A549 (cell line): ENCODE results near the gene LECT2. TPM values are rescaled to one million over a fixed set of nuclear protein-coding genes. Genes with fewer than 3 reads are reported as not detected.

Source experiments
- ATAC-seq, 2 experiments: fragments of 200-7000 bp in 1 of 2; fragments of >200 bp in 1 of 2; cut with Nextera tagmentation in 1 of 2; cut with Tn5 transposase in 1 of 2; 3 replicates each; pipeline versions ENCODE4 v1.8.0 to v1.9.1; 2018 to 2020; ENCODE audit warnings: mild to moderate bottlenecking in 1 of 2, moderate library complexity in 1 of 2
- CTCF ChIA-PET: fragments of 300-600 bp; sonication (Branson Sonifier 250); formaldehyde crosslinking; extraction: SDS; loops from one replicate; lab custom pipeline; 2021; ENCODE audit warnings: antibody characterized with exemption, inconsistent platforms; lab: Yijun Ruan, JAX
- POLR2A ChIA-PET: fragments of 350-600 bp; formaldehyde crosslinking; extraction: SDS; loops from one replicate; lab custom pipeline; 2021; ENCODE audit warnings: antibody characterized with exemption, inconsistent platforms; lab: Yijun Ruan, JAX
- DNase-seq, 2 experiments: peaks; one replicate each; pipeline versions ENCODE4 v3.0.0 to v3.0.0-alpha.2; 2011 to 2016; ENCODE audit warnings: low read depth in 1 of 2, low spot score in 1 of 2
- FAIRE-seq: peaks from 2 replicates; lab custom pipeline; 2011; peaks lifted over from hg19 to GRCh38; lab: Jason Lieb, UNC
- H3K27ac ChIP-seq, 2 experiments: fragments of >200 bp; sonication (Bioruptor Twin); formaldehyde crosslinking; 3 replicates each; pipeline ENCODE4 v1.5.1; 2016 to 2017
- H3K4me1 ChIP-seq: fragments of >200 bp; sonication (Bioruptor Twin); formaldehyde crosslinking; 3 replicates; pipeline ENCODE4 v1.6.1; 2016
- H3K4me2 ChIP-seq: fragments of >200 bp; sonication (Bioruptor Twin); formaldehyde crosslinking; 3 replicates; pipeline ENCODE4 v1.6.1; 2016
- H3K4me3 ChIP-seq: fragments of >200 bp; sonication (Bioruptor Twin); formaldehyde crosslinking; 3 replicates; pipeline ENCODE4 v1.5.1; 2016
- H3K9me3 ChIP-seq: fragments of >200 bp; sonication (Bioruptor Twin); formaldehyde crosslinking; 3 replicates; pipeline ENCODE4 v1.6.1; 2016
- ATOH8 ChIP-seq: fragments of 250-450 bp; sonication (Bioruptor Pico); IDR thresholded peaks from 2 replicates; pipeline ENCODE4 v1.5.0; 2020; ENCODE audit warnings: low read depth, mild to moderate bottlenecking, moderate library complexity
- CBX8 ChIP-seq: fragments of 200-600 bp; sonication (generic); IDR thresholded peaks from 2 replicates; pipeline ENCODE4 v1.6.1; 2016
- EP300 ChIP-seq, 2 experiments: fragments of >200 bp; sonication (Bioruptor Twin); formaldehyde crosslinking; IDR thresholded peaks; 2 replicates in 1 of 2; 3 replicates in 1 of 2; pipeline ENCODE4 v1.6.1; 2016 to 2017
- HDAC2 ChIP-seq: fragments of 200-600 bp; sonication (generic); IDR thresholded peaks from 2 replicates; pipeline ENCODE4 v1.6.1; 2016
- HOXA7 ChIP-seq: fragments of 250-450 bp; sonication (Bioruptor Pico); IDR thresholded peaks from 2 replicates; pipeline ENCODE4 v1.5.0; 2020; ENCODE audit warnings: mild to moderate bottlenecking, moderate library complexity
- KDM5A ChIP-seq: fragments of 200-600 bp; sonication (generic); IDR thresholded peaks from 2 replicates; pipeline ENCODE4 v1.6.1; 2016; ENCODE audit warnings: antibody characterized with exemption, mild to moderate bottlenecking
- MAFK ChIP-seq: fragments of 450-650 bp; IDR thresholded peaks from 2 replicates; pipeline ENCODE4 v1.6.1; 2014; ENCODE audit not compliant: partially characterized antibody
- NFE2L2 ChIP-seq: fragments of 150-350 bp; conservative IDR thresholded peaks from 2 replicates; pipeline ENCODE4 v1.6.1; 2014; ENCODE audit warnings: low read length
- NPAS2 ChIP-seq: fragments of 250-450 bp; sonication (Bioruptor Pico); IDR thresholded peaks from 2 replicates; pipeline ENCODE4 v1.8.0; 2022; ENCODE audit warnings: mild to moderate bottlenecking, moderate library complexity, borderline replicate concordance
- PBX3 ChIP-seq: IDR thresholded peaks from 2 replicates; pipeline ENCODE4 v1.6.1; 2012
- PHF8 ChIP-seq: fragments of 200-600 bp; sonication (generic); IDR thresholded peaks from 2 replicates; pipeline ENCODE4 v1.6.1; 2016; ENCODE audit warnings: low read depth, mild to moderate bottlenecking, antibody characterized with exemption, moderate library complexity, borderline replicate concordance
- POLR2AphosphoS2 ChIP-seq: conservative IDR thresholded peaks from 2 replicates; pipeline ENCODE4 v1.6.1; 2012; ENCODE audit warnings: low read length, improper control_type of control experiment, inconsistent platforms
- RARB ChIP-seq: fragments of 250-450 bp; sonication (Bioruptor Pico); IDR thresholded peaks from 2 replicates; pipeline ENCODE4 v1.8.0; 2021; ENCODE audit warnings: mild to moderate bottlenecking, moderate library complexity
- SMC3 ChIP-seq: fragments of >200 bp; sonication (Bioruptor Twin); formaldehyde crosslinking; IDR thresholded peaks from 3 replicates; pipeline ENCODE4 v1.6.1; 2018; ENCODE audit warnings: inconsistent platforms
- SREBF2 ChIP-seq: fragments of 450-650 bp; IDR thresholded peaks from 2 replicates; pipeline ENCODE4 v1.6.1; 2014; ENCODE audit warnings: mild to moderate bottlenecking, moderate library complexity
- USF2 ChIP-seq: fragments of 450-650 bp; IDR thresholded peaks from 2 replicates; pipeline ENCODE4 v1.6.1; 2014; ENCODE audit warnings: antibody characterized with exemption
- ZSCAN20 ChIP-seq: fragments of 250-450 bp; sonication (Bioruptor Pico); IDR thresholded peaks from 2 replicates; pipeline ENCODE4 v1.8.0; 2022; ENCODE audit warnings: mild to moderate bottlenecking, moderate library complexity
- WGBS: methylation state at CpG from one replicate; pipeline ENCODE4 v1.1.6; 2017; ENCODE audit errors: missing lambda C conversion rate; 5-methylcytosine and 5-hydroxymethylcytosine counted together
- polyA plus RNA-seq, 4 experiments: library from polyadenylated mRNA; depleted of rRNA in 3 of 4; stranded (reverse); fragments of >200 nt; fragmentation: RNase III in 1 of 4; extraction: RNeasy Plus Mini Kit Qiagen cat#74134 plus additional on column Dnase treatment in 1 of 4; gene quantifications; 2 replicates in 3 of 4; 3 replicates in 1 of 4; pipeline ENCODE4 v1.2.3, GENCODE V29; 2011 to 2017
- TF ChIP-seq, protein P1 (sequence below): IDR thresholded peaks from 2 replicates; pipeline ENCODE4 v1.6.1; 2012
- TF ChIP-seq, protein P2 (sequence below): fragments of 200-600 bp; sonication (generic); IDR thresholded peaks from 2 replicates; pipeline ENCODE4 v1.6.1; 2016; ENCODE audit warnings: antibody characterized with exemption, mild to moderate bottlenecking, moderate library complexity
- TF ChIP-seq, protein P3 (sequence below): IDR thresholded peaks from 2 replicates; pipeline ENCODE4 v1.6.1; 2012; ENCODE audit warnings: low read depth, borderline replicate concordance

LECT2 gene
- polyA plus RNA-seq, 2 of the 4 experiments (the other 2 are of a cell fraction): not detected

DNA sequence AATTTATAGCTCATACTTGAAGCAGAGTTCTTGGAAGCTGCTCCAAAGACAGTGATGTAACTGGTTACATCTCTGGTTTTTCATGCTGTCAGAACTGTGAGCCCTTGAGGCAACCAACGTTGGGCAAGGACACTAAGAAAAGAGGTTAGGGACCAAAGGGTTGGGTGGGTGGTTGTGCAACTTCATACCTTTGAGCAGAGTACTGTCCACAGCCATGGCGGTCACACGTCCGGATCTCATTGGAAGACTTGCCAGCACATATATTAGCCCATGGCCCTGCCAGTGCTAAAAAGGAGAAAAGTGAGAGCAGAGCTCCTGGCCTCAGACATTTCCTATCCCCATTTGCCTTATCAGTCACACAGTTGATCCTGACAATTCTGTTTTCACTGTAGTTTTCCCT is 2.1 kb downstream of the LECT2 start:
- ATAC-seq (no peak), FAIRE-seq (peak; percentile 59), DNase-seq (no peak)
- Histone ChIP-seq H3K9me3 (no peaks in the 10 kb centered on the region), H3K27ac (peak overlapping the region in 1 of 2 experiments; percentile 35; a peak in 2 of 6 replicates), H3K4me1 (no peaks in the 10 kb centered on the region), H3K4me2 (no peak overlapping the region), H3K4me3 (no peak overlapping the region)
- WGBS: 79% methylated on average over 4 of the region's 4 CpGs
- POLR2A ChIA-PET: no interaction called here
- TF ChIP-seq CBX8: no peak
- TF ChIP-seq ATOH8: no peak
- no peak for TF ChIP-seq HOXA7 (CRISPR knock-in tag)
- no peak for TF ChIP-seq ZSCAN20 (CRISPR knock-in tag)
- TF ChIP-seq RARB (CRISPR knock-in tag): no peak
- no peak for TF ChIP-seq USF2
- no peak for TF ChIP-seq POLR2AphosphoS2
- no peak for TF ChIP-seq PBX3
- no peak for TF ChIP-seq EP300 (IDR thresholded peaks at IDR 0.05)
- TF ChIP-seq, protein P1, sequence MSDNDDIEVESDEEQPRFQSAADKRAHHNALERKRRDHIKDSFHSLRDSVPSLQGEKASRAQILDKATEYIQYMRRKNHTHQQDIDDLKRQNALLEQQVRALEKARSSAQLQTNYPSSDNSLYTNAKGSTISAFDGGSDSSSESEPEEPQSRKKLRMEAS: no peak
- TF ChIP-seq PHF8: no peak
- no peak for TF ChIP-seq KDM5A
- TF ChIP-seq, protein P2, sequence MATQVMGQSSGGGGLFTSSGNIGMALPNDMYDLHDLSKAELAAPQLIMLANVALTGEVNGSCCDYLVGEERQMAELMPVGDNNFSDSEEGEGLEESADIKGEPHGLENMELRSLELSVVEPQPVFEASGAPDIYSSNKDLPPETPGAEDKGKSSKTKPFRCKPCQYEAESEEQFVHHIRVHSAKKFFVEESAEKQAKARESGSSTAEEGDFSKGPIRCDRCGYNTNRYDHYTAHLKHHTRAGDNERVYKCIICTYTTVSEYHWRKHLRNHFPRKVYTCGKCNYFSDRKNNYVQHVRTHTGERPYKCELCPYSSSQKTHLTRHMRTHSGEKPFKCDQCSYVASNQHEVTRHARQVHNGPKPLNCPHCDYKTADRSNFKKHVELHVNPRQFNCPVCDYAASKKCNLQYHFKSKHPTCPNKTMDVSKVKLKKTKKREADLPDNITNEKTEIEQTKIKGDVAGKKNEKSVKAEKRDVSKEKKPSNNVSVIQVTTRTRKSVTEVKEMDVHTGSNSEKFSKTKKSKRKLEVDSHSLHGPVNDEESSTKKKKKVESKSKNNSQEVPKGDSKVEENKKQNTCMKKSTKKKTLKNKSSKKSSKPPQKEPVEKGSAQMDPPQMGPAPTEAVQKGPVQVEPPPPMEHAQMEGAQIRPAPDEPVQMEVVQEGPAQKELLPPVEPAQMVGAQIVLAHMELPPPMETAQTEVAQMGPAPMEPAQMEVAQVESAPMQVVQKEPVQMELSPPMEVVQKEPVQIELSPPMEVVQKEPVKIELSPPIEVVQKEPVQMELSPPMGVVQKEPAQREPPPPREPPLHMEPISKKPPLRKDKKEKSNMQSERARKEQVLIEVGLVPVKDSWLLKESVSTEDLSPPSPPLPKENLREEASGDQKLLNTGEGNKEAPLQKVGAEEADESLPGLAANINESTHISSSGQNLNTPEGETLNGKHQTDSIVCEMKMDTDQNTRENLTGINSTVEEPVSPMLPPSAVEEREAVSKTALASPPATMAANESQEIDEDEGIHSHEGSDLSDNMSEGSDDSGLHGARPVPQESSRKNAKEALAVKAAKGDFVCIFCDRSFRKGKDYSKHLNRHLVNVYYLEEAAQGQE: no peak
- no peak for TF ChIP-seq SREBF2
- TF ChIP-seq NPAS2: no peak
- TF ChIP-seq, protein P3, sequence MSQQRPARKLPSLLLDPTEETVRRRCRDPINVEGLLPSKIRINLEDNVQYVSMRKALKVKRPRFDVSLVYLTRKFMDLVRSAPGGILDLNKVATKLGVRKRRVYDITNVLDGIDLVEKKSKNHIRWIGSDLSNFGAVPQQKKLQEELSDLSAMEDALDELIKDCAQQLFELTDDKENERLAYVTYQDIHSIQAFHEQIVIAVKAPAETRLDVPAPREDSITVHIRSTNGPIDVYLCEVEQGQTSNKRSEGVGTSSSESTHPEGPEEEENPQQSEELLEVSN: no peak
- TF ChIP-seq NFE2L2: no peak
- CTCF ChIA-PET: interaction anchor here (0.6 to 3.3 kb wide), 7 partner anchors 8 to 221 kb away, joined by 3 to 10 read pairs (median 3); no protein-coding TSS in a partner anchor

- FAIRE-seq (no peak), ATAC-seq (no peak)
- TF ChIP-seq MAFK: no peak
- TF ChIP-seq EP300 (IDR thresholded peaks at IDR 0.05): no peak
- no peak for TF ChIP-seq SMC3
- no peak for TF ChIP-seq HDAC2
- TF ChIP-seq, all 56 proteins: peak for 0
- H3K4me1 ChIP-seq: no peaks in the 10 kb centered on the region
- no peak overlapping the region for H3K4me3 ChIP-seq
- H3K27ac ChIP-seq: no peak overlapping the region
- no peaks in the 10 kb centered on the region for H3K9me3 ChIP-seq
- DNase-seq: no peak
- CTCF ChIA-PET: interaction anchor here (0.7 to 3.3 kb wide), 6 partner anchors 9 to 64 kb away, joined by 3 to 12 read pairs (median 6); no protein-coding TSS in a partner anchor
- H3K4me2 ChIP-seq: no peak overlapping the region
- WGBS: 79% methylated on average over 6 of the region's 6 CpGs
- POLR2A ChIA-PET: no interaction called here
Observed at GRCh38 chr5:135951807-135952206, 3.0 kb downstream of the LECT2 start.
